NK-92 treated with Interleukin-12 subunit alpha and Interleukin-12 subunit beta, amount 100 ng/mL, for 24 hours (cell line): Measurements from ENCODE around the gene MYBPC2.

Source experiments
- DNase-seq: peaks from one replicate; lab custom pipeline; 2025; lab: John Stamatoyannopoulos, UW

The MYBPC2 gene

DNA sequence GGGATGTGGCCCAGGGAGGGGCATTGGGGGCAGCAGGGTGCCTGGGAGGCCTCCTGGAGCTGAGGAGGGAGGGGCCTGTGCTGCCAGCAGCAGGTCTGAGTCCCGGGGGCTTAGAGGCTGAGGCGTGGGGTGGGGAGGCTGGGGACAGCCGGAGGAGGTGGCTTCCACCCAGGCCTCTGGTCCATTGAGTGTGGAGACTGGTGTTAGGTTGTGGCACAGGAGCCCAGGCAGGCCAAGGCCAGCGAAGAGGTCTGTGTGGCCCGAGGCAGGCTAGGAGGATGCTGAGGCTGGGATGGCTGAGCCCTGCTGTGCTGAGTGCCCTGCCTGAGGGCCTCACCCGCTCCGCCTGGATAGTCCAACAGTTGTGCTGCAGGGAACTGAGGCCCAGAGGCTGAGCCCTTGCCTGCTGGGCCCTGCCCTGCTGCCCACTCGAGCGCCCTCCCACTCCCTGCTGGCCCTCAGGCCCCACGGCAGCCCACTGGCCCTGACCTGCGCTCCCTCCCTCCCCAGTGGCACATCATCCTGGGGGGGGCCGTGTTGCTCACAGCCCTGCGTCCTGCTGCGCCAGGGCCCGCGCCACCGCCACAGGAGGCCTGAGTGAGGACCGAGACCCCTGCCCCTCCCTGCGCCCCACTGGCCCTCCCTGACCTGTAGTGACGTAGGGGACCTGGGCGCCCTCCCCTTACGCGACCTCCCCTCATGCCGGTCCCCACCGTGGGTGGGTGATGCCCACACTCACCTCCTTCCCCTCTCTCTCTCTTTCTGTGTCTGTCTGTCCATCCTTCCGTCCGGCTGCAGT, 48.9 kb downstream of the MYBPC2 start:
- DNase-seq = no peak

DNA sequence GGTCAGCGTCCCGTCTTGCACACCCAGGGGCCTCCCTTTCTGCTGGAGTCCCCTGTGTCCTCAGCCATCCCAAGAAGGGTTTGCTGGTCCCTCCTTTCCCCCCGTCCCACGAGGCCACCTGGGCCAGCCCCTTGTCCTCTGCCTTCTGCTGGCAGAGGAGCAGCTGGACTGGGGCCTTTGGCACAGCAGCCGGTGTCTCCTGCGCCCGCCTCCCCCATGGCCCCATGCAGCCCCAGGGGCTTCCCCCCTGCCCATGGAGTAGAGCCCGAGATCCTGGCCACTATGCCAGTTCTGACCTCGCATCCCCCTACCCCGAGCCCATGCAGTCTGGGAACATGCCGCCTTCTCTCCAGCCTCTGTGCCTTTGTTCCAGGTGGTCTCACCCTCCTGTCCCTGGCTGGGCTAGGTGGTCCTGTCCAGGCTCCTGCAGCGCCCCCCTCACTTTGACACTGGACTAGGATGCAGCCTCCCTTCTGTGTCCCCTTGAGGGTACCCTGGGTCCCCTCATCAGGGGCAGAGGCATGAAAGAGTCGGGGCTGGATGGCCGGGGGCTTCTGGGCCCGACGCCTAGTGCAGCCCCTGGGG, 49.7 kb downstream of the MYBPC2 start:
- no peak for DNase-seq

DNA sequence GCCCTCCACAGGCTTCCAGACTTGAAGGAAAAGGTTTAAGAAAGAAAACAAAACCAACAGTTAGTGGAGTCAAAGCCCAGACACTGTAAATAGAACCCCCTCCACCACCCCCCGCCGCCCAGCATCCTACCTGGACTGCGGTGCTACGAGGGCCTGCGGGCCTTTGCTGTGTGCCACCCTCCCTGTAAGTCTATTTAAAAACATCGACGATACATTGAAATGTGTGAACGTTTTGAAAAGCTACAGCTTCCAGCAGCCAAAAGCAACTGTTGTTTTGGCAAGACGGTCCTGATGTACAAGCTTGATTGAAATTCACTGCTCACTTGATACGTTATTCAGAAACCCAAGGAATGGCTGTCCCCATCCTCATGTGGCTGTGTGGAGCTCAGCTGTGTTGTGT, 50.2 kb downstream of the MYBPC2 start:
- no peak for DNase-seq

DNA sequence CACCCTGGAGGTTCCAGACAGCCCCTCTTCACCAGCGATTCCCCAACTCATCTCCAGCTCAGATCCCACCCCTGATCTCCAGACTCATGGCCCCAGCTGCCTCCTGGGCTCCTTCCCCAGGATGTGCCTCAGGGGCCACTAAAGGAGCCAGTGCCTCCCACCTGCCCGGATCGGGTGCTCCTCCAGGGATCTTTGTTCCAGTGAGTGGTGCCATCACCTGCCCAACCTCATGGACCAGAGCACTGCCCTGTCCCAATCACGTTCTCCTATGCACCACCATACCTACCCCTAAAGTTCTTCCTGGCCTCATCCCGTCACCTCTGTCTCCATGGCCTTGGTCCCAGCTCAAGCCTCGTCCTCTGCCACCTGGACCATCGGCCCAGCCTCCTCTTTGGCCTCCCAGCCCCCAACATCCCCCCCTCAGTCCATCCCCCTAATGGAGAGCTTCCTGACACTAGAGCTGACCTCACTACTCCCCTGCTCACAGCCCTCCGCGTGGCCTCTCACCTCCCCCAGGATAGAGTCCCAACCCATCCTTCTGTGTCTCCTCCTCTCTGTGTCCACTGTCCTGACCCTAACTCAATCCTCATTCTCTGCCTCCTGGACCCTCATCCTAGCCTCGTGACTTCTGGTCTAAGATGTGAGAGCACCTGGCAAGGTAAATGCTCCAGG, 52.7 kb downstream of the MYBPC2 start:
- DNase-seq = no peak

DNA sequence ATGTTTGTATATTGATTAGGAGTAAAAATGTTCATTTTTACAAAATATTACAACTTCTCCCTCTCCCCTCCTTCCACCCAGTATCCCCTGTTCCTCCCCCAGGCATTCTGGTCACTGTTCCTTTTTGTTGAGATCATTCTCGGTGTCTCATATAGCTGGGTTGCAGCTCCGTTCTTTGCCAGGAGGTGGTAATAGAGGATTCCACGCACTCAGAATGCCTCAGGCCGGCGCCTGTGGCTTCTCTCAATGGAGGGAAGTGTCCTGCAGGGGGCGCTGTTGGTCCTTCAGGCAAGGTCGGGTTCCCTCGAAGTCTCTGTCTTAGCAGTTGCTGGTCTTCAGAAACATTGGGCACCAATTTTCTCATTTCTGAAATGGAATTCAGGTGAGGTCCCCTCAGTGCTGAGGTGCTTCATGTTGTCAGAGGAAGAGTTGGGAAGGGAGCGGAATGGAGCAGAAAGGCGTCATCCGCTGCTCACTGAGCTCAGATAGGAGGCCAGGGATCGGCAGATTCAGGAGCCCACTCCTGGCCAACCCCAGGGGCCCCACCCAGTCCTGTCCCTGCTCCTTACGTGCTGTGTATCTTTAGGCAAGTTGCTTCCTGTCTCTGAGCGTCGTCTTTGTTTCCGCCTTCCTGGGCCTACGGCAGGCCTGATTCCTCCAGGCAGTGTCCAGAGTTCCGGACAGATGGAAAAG, 54.3 kb downstream of the MYBPC2 start:
- DNase-seq = no peak

DNA sequence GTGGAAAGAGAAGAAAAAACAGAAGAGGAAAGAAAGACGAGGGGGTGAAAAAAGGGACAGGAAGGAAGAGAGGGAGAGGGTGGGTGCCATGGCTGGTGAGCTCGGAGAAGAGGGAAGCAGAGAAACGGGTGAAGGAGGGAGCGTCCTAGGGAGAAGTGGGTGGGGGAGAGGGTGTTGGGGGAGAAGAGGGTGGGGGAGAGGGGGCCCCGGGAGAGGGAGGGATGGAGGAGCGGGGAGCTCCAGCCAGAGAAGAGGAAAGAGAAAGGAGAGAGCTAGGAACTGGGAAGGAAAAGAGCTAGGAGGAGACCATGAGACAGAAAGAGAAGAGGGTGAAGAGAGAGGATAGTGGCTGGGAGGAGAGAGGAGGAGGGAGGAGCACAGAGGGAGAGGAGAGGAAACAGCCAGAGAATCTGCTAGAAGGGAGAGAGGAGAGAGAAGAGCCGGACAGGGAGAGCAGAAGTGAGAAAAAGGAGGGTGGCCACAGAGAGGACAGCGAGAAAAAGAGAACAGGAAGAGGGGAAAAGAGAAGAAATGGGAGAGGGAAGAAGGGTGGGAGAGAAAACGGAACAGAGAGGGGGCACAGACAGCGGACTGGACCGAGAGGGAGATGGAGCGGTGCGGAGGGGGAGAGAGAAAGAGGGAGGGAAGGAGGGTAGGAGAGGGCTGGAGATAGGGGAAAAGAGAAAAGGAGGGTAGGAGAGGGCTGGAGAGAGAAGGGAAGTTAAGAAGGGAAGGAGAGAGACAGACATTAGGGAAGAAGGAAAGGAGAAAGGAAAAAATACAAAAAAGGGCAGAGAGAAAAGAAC, 55.9 kb downstream of the MYBPC2 start:
- DNase-seq = no peak

DNA sequence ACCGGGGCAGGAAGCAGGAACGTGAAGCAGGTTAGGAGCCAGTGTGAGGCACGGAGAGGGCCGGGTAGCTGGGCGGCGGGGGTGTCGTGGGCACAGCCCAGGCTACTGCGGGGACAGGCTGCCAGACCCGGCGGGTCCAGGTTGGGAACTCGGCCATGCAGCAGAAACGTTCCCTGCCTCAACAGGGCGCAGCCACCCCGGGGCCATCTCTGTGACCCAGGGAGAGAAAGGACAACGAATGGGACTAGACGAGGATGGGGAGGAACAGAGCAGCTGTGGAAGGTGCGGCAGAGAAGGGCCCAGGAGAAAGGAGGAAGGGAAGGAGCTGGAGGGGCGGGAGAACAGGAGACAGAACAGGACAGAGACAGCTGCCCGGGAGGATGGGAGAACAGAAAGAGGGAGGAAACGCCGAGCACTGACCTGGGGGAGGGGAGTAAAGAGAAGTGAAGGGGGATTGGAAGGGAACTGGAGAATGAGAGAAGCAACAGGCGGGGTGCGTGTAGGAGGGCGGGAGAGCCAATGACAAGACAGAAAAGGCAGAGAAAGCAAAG, 56.8 kb downstream of the MYBPC2 start:
- no peak for DNase-seq

DNA sequence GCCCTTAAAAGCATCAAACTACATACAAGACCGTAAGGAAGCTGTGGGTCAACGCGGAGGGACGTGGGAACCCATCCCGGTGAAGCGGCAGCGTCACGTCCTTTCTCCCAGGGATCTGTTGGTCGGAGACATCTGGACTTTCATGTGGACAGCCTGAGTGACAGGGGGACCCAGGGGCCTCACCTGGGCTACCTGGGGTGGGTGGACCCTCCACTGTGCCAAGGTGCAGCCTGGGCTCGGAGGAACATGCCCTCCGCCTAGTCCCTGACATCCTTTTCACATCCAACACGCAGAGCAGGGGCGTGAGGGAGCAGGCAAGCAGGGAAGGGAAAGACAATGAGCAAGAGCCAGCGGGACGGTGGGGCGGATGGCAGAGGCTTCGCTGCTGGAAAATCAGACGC, 57.7 kb downstream of the MYBPC2 start:
- DNase-seq = no peak

DNA sequence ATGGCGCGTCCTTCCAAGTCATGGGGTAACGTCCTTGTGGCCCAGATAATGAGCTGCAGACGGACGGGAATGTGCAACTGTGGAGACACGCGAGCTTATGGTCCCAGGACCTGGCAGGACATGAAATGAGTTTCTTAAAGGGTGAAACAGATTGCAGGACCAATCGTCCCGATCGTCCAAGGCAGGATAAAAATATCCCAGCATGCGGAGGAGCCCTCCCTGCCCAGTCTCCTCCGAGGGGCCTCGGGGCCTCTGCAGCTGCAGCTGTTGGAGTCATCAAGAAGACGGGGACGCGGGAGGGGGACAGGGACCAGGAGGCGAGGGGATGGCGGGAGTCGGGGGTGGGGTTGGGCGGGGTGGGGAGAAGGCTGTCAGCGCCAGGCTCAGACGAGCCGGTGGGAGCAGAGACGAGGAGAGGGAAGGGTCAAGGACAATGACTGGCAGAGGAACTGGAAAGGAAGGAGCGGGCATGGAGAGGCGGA, 58.3 kb downstream of the MYBPC2 start:
- DNase-seq = no peak

DNA sequence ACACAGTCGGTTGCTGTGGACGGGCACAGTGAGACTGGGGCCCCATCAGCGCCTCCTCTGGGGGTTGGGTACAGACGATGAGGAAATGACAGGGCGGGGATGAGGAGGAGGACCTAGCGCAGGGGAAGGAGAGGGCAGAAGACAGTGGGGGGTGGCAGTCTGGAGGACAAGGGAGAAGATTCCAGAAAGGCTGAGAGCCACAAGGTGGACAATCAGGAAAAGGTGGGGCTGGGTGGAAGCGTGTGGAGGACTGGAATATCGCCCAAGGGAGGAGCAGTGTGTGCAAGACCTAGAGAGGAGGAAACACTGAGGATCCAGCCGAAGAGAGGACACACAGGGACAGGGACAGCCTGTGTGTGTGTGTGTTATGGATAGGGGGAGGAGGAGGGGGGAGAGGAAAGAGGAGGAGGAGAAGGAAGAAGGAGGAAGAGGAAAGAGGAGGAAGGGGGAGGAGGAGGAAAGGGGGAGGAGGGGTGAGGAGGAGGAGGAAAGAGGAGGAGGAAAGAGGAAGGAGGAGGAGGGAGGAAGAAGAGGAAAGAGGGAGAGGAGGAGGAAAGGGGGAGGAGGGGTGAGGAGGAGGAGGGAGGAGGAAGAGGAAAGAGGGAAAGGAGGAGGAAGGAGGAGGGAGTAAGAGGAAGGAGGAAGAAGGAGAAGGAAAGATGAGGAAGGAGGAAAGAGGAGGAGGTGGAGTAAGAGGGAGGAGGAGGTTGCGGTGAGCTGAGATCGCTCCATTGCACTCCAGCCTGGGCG, 59.8 kb downstream of the MYBPC2 start:
- no peak for DNase-seq

DNA sequence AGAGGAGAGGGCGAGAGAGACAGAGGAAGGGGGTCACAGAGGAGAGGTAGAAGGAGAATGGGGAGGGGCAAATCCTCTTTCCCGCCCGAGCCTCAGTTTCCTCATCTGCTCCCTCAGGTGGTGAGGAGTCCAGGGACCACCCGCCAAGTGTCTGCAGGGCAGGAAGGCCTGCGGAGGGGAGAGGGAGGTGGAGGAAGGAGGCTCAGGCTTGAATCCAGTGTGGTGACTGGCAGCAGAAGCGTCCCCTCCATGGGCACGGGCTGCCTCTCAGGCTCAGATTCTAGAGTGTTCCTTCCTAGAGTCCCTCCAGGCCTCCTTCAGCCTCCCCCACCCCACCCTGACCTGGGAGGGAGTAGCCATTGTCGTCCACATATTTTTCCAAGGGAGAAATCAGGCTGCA, 60.5 kb downstream of the MYBPC2 start:
- DNase-seq = no peak

DNA sequence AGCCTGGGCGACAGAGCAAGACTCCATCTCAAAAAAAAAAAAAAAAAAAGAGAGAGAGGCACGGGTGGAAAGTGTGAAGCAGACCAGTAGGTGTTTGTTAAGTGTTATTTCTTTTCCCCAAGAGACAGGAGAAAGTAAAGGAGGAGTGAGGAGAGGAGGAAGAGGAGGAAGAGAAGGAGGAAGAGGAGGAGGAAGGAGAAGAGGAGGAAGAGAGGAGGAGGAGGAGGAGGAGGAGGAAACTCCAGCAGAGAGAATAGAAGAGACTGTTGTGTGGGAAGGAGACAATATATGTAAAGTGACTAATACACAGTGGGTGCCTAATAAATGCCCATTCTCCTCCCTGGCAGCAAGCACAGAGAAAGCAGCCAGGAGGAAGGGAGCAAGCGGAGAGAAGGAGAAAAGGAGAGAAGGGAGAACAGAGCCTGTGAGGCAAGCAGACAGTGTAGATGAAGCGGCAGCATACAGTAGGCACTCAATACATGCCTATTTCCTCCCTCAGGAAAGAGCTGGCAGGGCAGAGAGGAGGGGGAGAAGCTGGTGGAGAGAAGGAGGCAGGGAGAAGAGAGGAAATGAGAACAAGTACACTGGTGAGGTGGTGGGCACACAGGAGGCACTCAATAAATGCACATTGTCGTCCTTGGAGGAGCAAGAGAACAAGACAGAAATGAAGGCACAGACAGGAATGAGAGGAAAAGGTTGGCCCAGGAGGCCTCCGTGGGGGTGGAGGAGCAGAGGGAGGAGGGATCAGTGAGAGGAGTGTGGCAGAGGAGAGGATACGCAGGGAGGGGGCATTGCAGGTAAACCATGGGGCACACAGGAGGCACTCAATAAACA, 61.7 kb downstream of the MYBPC2 start:
- no peak for DNase-seq

DNA sequence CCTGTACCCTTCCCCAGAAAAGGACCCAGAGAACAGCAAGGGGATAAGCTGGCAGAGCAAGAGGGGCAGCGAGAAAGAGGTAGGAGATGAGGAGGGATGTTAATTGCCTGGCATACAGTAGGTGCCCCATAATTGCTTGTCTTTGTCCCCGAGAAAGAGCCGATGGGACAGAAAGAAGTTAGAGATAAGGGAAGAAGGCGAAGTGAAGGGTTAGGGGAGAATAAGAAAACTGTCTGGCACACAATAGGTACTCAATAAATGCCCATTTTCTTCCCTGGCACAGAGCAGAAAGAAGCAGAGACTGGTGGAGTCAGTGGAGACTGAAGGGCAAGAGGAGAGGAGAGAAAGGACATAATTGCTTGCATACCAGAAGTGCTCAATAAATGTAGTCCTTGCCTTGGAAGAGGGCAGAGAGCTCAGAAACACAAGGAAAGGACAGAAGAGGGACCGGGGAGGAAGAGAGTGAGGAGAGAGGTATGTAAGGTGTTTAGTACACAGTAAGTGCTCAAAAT, 62.4 kb downstream of the MYBPC2 start:
- no peak for DNase-seq

DNA sequence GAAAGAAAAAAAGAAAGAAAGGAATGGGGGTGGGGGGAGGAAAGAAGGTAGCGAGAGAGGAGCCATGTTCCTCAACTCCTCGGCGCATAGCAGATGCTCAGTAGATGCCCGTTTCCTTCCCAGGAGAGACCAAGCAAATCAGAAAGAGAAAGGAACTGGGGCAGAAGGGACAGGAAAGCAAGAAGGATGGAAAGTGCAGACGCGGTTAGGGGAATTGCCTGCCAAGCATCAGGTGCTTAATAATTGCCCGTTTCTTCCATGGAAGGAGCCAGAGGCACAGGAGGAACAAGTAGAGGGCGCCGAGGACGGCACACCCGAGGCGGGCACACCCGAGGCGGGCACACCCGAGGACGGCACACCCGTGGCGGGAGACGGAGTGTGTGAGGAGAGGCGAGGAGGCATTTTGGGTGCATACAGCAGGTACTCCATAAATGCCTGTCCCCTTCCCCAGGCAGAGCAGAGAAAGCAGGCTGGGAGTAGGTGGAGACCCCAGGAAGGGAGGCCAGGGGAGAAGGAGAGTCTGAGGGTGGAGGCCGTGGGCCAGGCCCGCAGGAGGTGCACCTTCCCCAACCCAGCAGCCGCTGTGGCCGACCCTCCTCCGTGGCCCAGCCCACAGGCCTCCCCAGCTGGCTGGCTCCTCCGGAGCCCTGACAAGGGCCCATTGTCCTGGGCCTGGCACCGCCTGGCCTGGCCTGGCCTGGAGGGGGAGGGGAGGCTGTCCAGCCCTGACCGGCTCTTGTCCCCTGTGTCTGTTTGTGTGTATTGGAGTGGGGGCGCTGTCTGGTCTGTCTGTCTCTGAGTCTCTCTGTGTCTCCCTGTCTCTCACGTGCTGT, 63.7 kb downstream of the MYBPC2 start:
- DNase-seq = no peak

DNA sequence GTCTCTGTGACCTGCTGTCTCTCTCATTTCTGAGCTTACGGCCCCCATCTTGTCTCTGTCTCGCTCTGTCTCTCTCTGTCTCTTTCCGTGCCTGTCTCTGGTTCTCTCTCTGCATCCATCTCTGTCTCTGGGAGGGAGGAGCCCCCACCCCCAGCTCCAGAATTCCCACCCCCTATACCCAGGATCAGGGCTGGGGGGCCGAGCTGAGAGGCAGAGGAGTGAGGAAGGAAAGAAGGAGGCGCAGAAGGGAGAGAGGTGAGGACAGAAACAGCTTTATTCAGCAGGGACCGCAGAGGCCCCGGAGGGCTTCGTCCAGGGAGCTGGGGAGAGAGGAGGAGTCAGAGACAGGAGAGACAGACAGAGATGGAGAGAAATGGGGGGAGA, 64.3 kb downstream of the MYBPC2 start:
- DNase-seq = no peak

DNA sequence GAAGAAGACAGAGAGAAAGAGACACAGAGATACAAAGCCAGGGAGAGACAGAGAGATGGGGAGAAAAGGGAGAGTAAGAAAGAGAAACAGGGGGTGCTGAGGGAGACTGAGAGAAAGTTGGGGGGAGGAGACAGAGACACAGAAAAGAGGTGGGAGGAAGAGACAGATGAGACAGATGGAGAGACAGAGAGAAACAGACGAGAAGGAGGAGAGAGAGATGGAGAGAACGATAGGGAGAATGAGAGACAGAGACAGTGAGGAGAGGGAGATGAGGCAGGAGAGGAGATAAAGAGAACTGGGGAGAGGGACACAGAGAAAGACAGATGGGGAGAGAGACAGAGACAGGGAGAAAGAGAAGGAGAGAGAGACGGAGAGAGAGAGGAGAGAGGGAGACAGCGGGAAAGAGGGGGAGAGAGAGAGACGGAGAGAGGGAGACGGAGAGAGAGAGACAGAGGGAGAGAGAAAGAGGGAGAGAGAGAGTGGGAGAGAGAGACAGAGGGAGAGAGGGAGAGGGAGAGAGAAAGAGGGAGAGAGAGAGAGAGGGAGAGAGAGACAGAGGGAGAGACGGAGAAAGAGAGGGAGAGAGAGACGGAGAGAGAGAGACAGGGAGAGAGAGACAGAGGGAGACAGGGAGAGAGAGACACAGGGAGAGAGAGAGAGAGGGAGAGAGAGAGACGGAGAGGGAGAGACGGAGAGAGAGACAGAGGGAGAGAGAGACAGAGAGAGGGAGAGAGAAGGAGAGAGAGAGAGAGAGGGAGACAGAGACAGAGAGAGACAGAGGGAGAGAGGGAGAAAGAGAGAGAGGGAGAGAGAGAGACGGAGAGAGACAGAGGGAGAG, 65.7 kb downstream of the MYBPC2 start:
- DNase-seq = no peak

DNA sequence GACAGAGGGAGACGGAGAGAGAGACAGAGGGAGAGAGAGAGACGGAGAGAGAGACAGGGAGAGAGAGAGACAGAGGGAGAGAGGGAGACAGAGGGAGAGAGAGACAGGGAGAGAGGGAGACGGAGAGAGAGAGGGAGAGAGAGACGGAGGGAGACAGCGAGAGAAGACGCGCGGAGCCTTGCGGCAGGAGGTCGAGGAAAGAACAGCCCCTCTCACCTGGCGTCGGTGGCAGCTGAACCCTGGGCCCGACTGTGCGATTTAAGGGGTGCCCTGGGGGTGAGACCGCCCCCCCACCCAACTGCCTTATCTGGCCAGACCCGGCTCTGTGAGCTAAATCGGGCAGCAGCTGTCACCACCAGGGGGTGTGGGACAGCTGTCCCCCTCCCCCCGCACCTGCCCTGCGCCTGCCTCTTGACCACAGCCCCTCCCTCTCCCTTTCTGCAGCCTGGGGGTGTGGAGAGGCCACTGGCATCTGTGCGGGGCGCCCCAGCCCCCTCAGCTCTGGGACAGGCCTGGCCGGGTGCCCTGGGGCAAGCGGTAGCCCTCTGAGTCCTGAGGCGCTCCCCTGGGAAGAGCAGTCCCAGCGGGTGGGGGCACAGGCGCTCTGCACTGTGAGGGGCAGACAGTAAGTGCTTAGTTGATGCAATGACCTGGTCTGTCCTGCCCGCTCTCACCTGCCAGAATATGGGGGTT, 67.5 kb downstream of the MYBPC2 start:
- DNase-seq = no peak
